ENCODE measurements around the gene ITFG2. TPM values are rescaled to one million over a fixed set of nuclear protein-coding genes. Genes with fewer than 3 reads are reported as not detected.
"Not testable (repeated sequence)": the region's sequence is repeated elsewhere in the genome, so short reads cannot be mapped to it uniquely, and the experiment has no call there.

Gene ITFG2
- total and polyA plus RNA-seq, 12 donors: 10.4 to 30.3 (median 13.3) TPM

GRCh38 chr12:2858334-2858733 lies 45.9 kb downstream of the ITFG2 start:
- H3K27me3 ChIP-seq: no peaks in the 10 kb centered on the region
- H3K36me3 ChIP-seq: peaks cover 0 to 55% (median 0%) of the 10 kb centered on the region in 9 donors
- ATAC-seq: peak in 1 of 8 donors; percentile 35
- H3K4me3 ChIP-seq: no peak overlapping the region
- intact Hi-C loops (cut with DNase I): loop anchor here in 8 of 10 donors (10.0 kb wide), 2 partner anchors 86 to 176 kb away; no protein-coding TSS in a partner anchor
- no peaks in the 10 kb centered on the region for H3K9me3 ChIP-seq
- peak overlapping the region in 3 of 10 donors; percentile 40 to 55 (median 50) for H3K27ac ChIP-seq
- DNase-seq: no peak
- TF ChIP-seq, protein P1, sequence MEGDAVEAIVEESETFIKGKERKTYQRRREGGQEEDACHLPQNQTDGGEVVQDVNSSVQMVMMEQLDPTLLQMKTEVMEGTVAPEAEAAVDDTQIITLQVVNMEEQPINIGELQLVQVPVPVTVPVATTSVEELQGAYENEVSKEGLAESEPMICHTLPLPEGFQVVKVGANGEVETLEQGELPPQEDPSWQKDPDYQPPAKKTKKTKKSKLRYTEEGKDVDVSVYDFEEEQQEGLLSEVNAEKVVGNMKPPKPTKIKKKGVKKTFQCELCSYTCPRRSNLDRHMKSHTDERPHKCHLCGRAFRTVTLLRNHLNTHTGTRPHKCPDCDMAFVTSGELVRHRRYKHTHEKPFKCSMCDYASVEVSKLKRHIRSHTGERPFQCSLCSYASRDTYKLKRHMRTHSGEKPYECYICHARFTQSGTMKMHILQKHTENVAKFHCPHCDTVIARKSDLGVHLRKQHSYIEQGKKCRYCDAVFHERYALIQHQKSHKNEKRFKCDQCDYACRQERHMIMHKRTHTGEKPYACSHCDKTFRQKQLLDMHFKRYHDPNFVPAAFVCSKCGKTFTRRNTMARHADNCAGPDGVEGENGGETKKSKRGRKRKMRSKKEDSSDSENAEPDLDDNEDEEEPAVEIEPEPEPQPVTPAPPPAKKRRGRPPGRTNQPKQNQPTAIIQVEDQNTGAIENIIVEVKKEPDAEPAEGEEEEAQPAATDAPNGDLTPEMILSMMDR (IDR thresholded peaks at IDR 0.05): no peak
- WGBS, 2 donors: 81 to 87% methylated on average over 2 of the region's 2 CpGs
- H3K4me1 ChIP-seq: peaks cover 0 to 5% (median 0%) of the 10 kb centered on the region in 9 donors

- ATAC-seq (peak; percentile 26 to 76 (median 60)), DNase-seq (no peak)
- Histone ChIP-seq H3K4me1 (peaks cover 0 to 5% (median 0%) of the 10 kb centered on the region in 9 donors), H3K27me3 (no peaks in the 10 kb centered on the region), H3K9me3 (no peaks in the 10 kb centered on the region), H3K4me3 (no peak overlapping the region), H3K36me3 (peaks cover 0 to 61% (median 0%) of the 10 kb centered on the region in 9 donors), H3K27ac (peak overlapping the region in 5 of 10 donors; percentile 30 to 55 (median 40))
- intact Hi-C loops (cut with DNase I): loop anchor here in 8 of 10 donors (10.0 kb wide), 2 partner anchors 86 to 176 kb away; no protein-coding TSS in a partner anchor
- 81 to 83% methylated on average over 12 of the region's 12 CpGs for WGBS, 2 donors
- TF ChIP-seq, protein P1 (IDR thresholded peaks at IDR 0.05): no peak
Measured at GRCh38 chr12:2858944-2859421, 46.5 kb downstream of the ITFG2 start.

- DNase-seq (no peak), ATAC-seq (no peak)
- no peaks in the 10 kb centered on the region for H3K27me3 ChIP-seq
- H3K36me3 ChIP-seq: peaks cover 0 to 73% (median 0%) of the 10 kb centered on the region in 9 donors
- H3K27ac ChIP-seq: no peak overlapping the region
- intact Hi-C loops (cut with DNase I): no loop called here
- no peak overlapping the region for H3K4me3 ChIP-seq
- no peaks in the 10 kb centered on the region for H3K9me3 ChIP-seq
- TF ChIP-seq, protein P1 (IDR thresholded peaks at IDR 0.05): no peak
- H3K4me1 ChIP-seq: peaks cover 0 to 5% (median 0%) of the 10 kb centered on the region in 9 donors
Measured at GRCh38 chr12:2860170-2860569, 47.7 kb downstream of the ITFG2 start.

DNA sequence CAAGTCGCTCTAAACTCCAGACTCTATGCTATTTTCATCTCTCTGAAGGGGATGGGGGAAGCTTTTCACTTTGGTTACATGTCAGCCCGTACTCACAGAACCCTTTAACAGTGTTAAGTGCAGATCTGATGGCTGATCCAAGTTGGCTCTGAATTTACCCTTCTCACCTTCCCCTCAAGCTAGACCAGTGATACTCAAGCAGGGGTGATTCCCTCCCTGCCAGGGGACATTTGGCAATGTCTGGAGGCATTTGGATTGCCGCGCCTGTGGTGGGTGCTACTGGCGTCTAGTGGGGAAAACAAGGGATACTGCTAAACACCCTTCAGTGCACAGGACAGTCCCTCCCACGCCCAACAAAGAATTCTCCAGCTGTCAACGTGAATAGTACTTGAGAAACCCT lies 50.4 kb downstream of the ITFG2 start:
- Histone ChIP-seq H3K27ac (no peak overlapping the region), H3K27me3 (no peaks in the 10 kb centered on the region), H3K36me3 (peaks cover 0 to 92% (median 0%) of the 10 kb centered on the region in 9 donors), H3K9me3 (no peaks in the 10 kb centered on the region), H3K4me3 (no peak overlapping the region), H3K4me1 (peaks cover 0 to 5% (median 0%) of the 10 kb centered on the region in 9 donors)
- no peak for DNase-seq
- ATAC-seq: no peak
- 65 to 81% methylated on average over 7 of the region's 7 CpGs for WGBS, 2 donors
- TF ChIP-seq, protein P1 (IDR thresholded peaks at IDR 0.05): no peak
- intact Hi-C loops (cut with DNase I): no loop called here

- ATAC-seq; H3K27ac ChIP-seq; H3K27me3 ChIP-seq; H3K9me3 ChIP-seq; DNase-seq; intact Hi-C loops (cut with DNase I); H3K4me3 ChIP-seq; H3K4me1 ChIP-seq: not testable (repeated sequence)
- H3K36me3 ChIP-seq: peaks cover 0 to 92% (median 0%) of the 10 kb centered on the region in 9 donors
- WGBS, 2 donors: 95 to 96% methylated on average over 6 to 7 of the region's 7 CpGs
Measured at GRCh38 chr12:2863402-2863801, 50.9 kb downstream of the ITFG2 start.

Data from heart right ventricle (tissue), 16 donors.